Upper lobe of left lung (tissue), 6 donors: ENCODE data around the gene PRCC. TPM values are rescaled to one million over a fixed set of nuclear protein-coding genes. Genes with fewer than 3 reads are reported as not detected.
A peak's percentile ranks its signal among the peaks of the same experiment; 100 is the strongest.

Experiments
- ATAC-seq, 2 donors: fragments of 200-7000 bp; cut with Tn5 transposase; one replicate each; pipeline ENCODE4 v1.9.1; 2022; ENCODE audit warnings: mild to moderate bottlenecking in 2 of 2, moderate library complexity in 2 of 2; ENCODE audit not compliant: low FRiP score in 2 of 2
- DNase-seq, 2 donors: peaks; one replicate each; pipeline ENCODE4 v3.0.0-alpha.2; 2019 to 2020
- H3K27ac ChIP-seq, 4 donors: fragments of 200-600 bp; sonication (generic); one replicate each; pipeline ENCODE4 v1.5.1; 2016 to 2019
- H3K27me3 ChIP-seq, 4 donors: fragments of 200-600 bp; sonication (generic); one replicate each; pipeline ENCODE4 v1.5.1; 2017 to 2019
- H3K36me3 ChIP-seq, 4 donors: fragments of 200-600 bp; sonication (generic); one replicate each; pipeline ENCODE4 v1.5.1; 2016 to 2019
- H3K4me1 ChIP-seq, 4 donors: fragments of 200-600 bp; sonication (generic); one replicate each; pipeline ENCODE4 v1.5.1; 2018 to 2019
- H3K4me3 ChIP-seq, 4 donors: fragments of 200-600 bp; sonication (generic); one replicate each; pipeline ENCODE4 v1.5.1; 2017 to 2019; ENCODE audit warnings: mild to moderate bottlenecking in 2 of 4, moderate library complexity in 1 of 4
- H3K9me3 ChIP-seq, 4 donors: fragments of 200-600 bp; sonication (generic); one replicate each; pipeline ENCODE4 v1.5.1; 2018 to 2019
- CTCF ChIP-seq, 6 experiments: fragments of 450-650 bp in 4 of 6; fragments of 200-600 bp in 2 of 6; sonication (generic) in 2 of 6; IDR thresholded peaks; one replicate each; pipeline ENCODE4 v1.5.1; 2016 to 2019; ENCODE audit warnings: antibody characterized with exemption in 6 of 6
- EP300 ChIP-seq, 4 donors: sonication (generic); formaldehyde crosslinking; IDR thresholded peaks; one replicate each; pipeline ENCODE4 v1.5.1; 2017; ENCODE audit warnings: antibody characterized with exemption in 4 of 4, control low read depth in 2 of 4
- POLR2A ChIP-seq, 4 donors: fragments of 450-650 bp; IDR thresholded peaks; one replicate each; pipeline ENCODE4 v1.5.1; 2016 to 2017; ENCODE audit warnings: antibody characterized with exemption in 4 of 4, mild to moderate bottlenecking in 2 of 4
- POLR2AphosphoS5 ChIP-seq, 2 donors: sonication (generic); formaldehyde crosslinking; IDR thresholded peaks; one replicate each; pipeline ENCODE4 v1.5.1; 2017; ENCODE audit warnings: antibody characterized with exemption in 2 of 2
- WGBS, 2 donors: methylation state at CpG; one replicate each; pipeline ENCODE4 v1.1.5; 2017 to 2018; 5-methylcytosine and 5-hydroxymethylcytosine counted together
- total RNA-seq, 6 donors: library from RNA; depleted of rRNA in 4 of 6; stranded (reverse); fragments of >200 nt in 4 of 6; gene quantifications; one replicate each; pipeline versions ENCODE4 v1.1.0 to v1.2.1, GENCODE V29; 2016 to 2021
- donor health status: DM: no; HTN: no; CAD: no; lungs with moderate emphysema.
- donor health status: DM: no; HTN: yes; CAD: no; lungs with severe emphysema.

Gene PRCC
- total RNA-seq, 6 donors from 2014 or later: 36.5 to 52.4 (median 40.8) TPM

- H3K4me1 ChIP-seq: peaks cover 54 to 76% (median 64%) of the 10 kb centered on the region in 4 donors
- no peak for ATAC-seq
These were observed 17.8 kb upstream of the PRCC start for GRCh38 chr1:156749419-156750118.

GRCh38 chr1:156750191-156750672 is 17.1 kb upstream of the PRCC start:
- DNase-seq: peak in 1 of 2 donors; percentile 73
- peaks cover 0 to 1% (median 0%) of the 10 kb centered on the region in 4 donors for H3K36me3 ChIP-seq
- WGBS, 2 donors: 1 to 9% methylated on average over 3 to 5 of the region's 5 CpGs
- peak overlapping the region; percentile 96 to 99 (median 98) for H3K27ac ChIP-seq
- TF ChIP-seq CTCF (IDR thresholded peaks at IDR 0.05) (no peak), POLR2A (IDR thresholded peaks at IDR 0.05) (peak in 2 of 4 donors; percentile 37 to 40), POLR2AphosphoS5 (IDR thresholded peaks at IDR 0.05) (peak in 1 of 2 donors; percentile 49)
- H3K4me3 ChIP-seq: peak overlapping the region; percentile 39 to 93 (median 87)
- H3K4me1 ChIP-seq: peaks cover 52 to 72% (median 60%) of the 10 kb centered on the region in 4 donors
- no peak for ATAC-seq
- no peaks in the 10 kb centered on the region for H3K27me3 ChIP-seq
- no peaks in the 10 kb centered on the region for H3K9me3 ChIP-seq

More at GRCh38 chr1:156749419-156750118, 17.8 kb upstream of the PRCC start:
- peaks cover 0 to 8% (median 4%) of the 10 kb centered on the region in 4 donors for H3K36me3 ChIP-seq
- H3K27me3 ChIP-seq: no peaks in the 10 kb centered on the region
- H3K9me3 ChIP-seq: no peaks in the 10 kb centered on the region
- DNase-seq: no peak
- H3K27ac ChIP-seq: peak overlapping the region; percentile 96 to 99 (median 98)
- TF ChIP-seq POLR2AphosphoS5 (IDR thresholded peaks at IDR 0.05) (peak in 1 of 2 donors; percentile 30), EP300 (IDR thresholded peaks at IDR 0.05) (no peak), POLR2A (IDR thresholded peaks at IDR 0.05) (no peak), CTCF (IDR thresholded peaks at IDR 0.05) (peak in 1 of 6 experiments; percentile 22)
- WGBS, 2 donors: 25 to 53% methylated on average over 7 to 8 of the region's 8 CpGs
- H3K4me3 ChIP-seq: peak overlapping the region; percentile 39 to 93 (median 87)

GRCh38 chr1:156750711-156751450 is 16.5 kb upstream of the PRCC start:
- DNase-seq: peak; percentile 50 to 93
- 1% methylated on average over 20 to 45 of the region's 64 CpGs for WGBS, 2 donors
- ATAC-seq: peak in 1 of 2 donors; percentile 13
- Histone ChIP-seq H3K27me3 (no peaks in the 10 kb centered on the region), H3K36me3 (no peaks in the 10 kb centered on the region), H3K9me3 (no peaks in the 10 kb centered on the region), H3K4me1 (peaks cover 45 to 65% (median 54%) of the 10 kb centered on the region in 4 donors), H3K4me3 (peak overlapping the region; percentile 39 to 93 (median 87)), H3K27ac (peak overlapping the region; percentile 96 to 99 (median 98))
- peak in 1 of 2 donors; percentile 28 for TF ChIP-seq POLR2AphosphoS5 (IDR thresholded peaks at IDR 0.05)
- peak in 4 of 6 experiments; percentile 26 to 55 (median 46) for TF ChIP-seq CTCF (IDR thresholded peaks at IDR 0.05)
- TF ChIP-seq POLR2A (IDR thresholded peaks at IDR 0.05): peak in 1 of 4 donors; percentile 45
- TF ChIP-seq EP300 (IDR thresholded peaks at IDR 0.05): no peak

DNA sequence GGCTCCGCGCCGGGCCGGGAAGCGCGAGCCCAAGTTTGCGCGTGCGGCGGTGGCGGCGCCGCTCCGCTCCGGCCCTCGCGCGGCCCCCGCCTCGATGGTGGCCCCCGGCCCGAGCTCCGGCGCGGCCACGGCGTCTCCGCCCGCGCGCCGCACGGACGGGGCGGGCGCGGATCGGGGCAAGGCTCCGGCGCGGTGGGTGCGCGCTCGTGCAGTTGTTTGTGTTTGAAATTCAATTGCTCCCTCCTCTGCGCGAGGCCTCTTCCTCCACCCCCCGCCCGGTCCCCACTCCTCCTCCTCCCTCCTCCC is 15.9 kb upstream of the PRCC start, which contains the start of gene HDGF:
TSS of gene HDGF (minus strand) at position 225 of the 306 bp plus-strand sequence. CDS start 246 bp downstream, outside the sequence.
- ATAC-seq (no peak), DNase-seq (no peak)
- TF ChIP-seq EP300 (IDR thresholded peaks at IDR 0.05): no peak
- no peak for TF ChIP-seq POLR2A (IDR thresholded peaks at IDR 0.05)
- TF ChIP-seq CTCF (IDR thresholded peaks at IDR 0.05): peak in 1 of 6 experiments; percentile 0
- TF ChIP-seq POLR2AphosphoS5 (IDR thresholded peaks at IDR 0.05): no peak
- Histone ChIP-seq H3K36me3 (no peaks in the 10 kb centered on the region), H3K4me1 (peaks cover 40 to 60% (median 48%) of the 10 kb centered on the region in 4 donors), H3K27ac (peak within 1 kb of the TSS; percentile 96 to 99 (median 98)), H3K27me3 (no peaks in the 10 kb centered on the region), H3K9me3 (no peaks in the 10 kb centered on the region), H3K4me3 (peak within 1 kb of the TSS; percentile 46 to 93 (median 87))
- 3% methylated on average over 8 of the region's 48 CpGs; no CpG with 5 or more reads in 1 of the 2 donors for WGBS, 2 donors
